IMR-90 (cell line): ENCODE results near the gene ERN1. TPM values are rescaled to one million over a fixed set of nuclear protein-coding genes. Genes with fewer than 3 reads are reported as not detected.

ENCODE experiments used
- ATAC-seq: fragments of 200-7000 bp; cut with Tn5 transposase; 2 replicates; pipeline ENCODE4 v1.9.1; 2020; ENCODE audit warnings: low read depth, mild to moderate bottlenecking, moderate library complexity
- Bru-seq: library from RNA; stranded (reverse); fragments of 400-500 nt; gene quantifications from one replicate; lab custom pipeline; 2021; lab: Mats Ljungman, UMichigan
- BruChase-seq, 2 experiments: library from RNA; stranded (reverse); fragments of 400-500 nt; gene quantifications; one replicate each; lab custom pipeline; 2021; lab: Mats Ljungman, UMichigan
- BruUV-seq: library from RNA; stranded (reverse); fragments of 400-500 nt; replicated peaks from 2 replicates; lab custom pipeline; 2021; lab: Mats Ljungman, UMichigan
- CTCF ChIA-PET: fragments of 300-600 bp; formaldehyde crosslinking; extraction: SDS; loops from one replicate; lab custom pipeline; 2021; ENCODE audit warnings: antibody characterized with exemption; lab: Yijun Ruan, JAX
- POLR2A ChIA-PET: fragments of 300-600 bp; sonication (Branson Sonifier 250); formaldehyde crosslinking; loops from one replicate; lab custom pipeline; 2022; ENCODE audit warnings: antibody characterized with exemption; ENCODE audit not compliant: unreplicated experiment; lab: Charles Lee
- DNase-seq: peaks from one replicate; pipeline ENCODE4 v3.0.0; 2013
- H2AFZ ChIP-seq: replicated peaks from 2 replicates; pipeline ENCODE3; 2013; ENCODE audit warnings: low read length, mild to moderate bottlenecking; ENCODE audit not compliant: poor library complexity
- H2AK5ac ChIP-seq: 2 replicates; pipeline ENCODE4 v1.6.1; 2013; ENCODE audit warnings: low read depth, low read length, inconsistent platforms
- H2AK9ac ChIP-seq: replicated peaks from 2 replicates; pipeline ENCODE3; 2013; ENCODE audit warnings: mild to moderate bottlenecking, low read depth, low read length, moderate library complexity; ENCODE audit not compliant: poor library complexity
- H2BK120ac ChIP-seq: 2 replicates; pipeline ENCODE4 v1.6.1; 2013; ENCODE audit warnings: low read depth, low read length, inconsistent platforms
- H2BK15ac ChIP-seq: 3 replicates; pipeline ENCODE4 v1.6.1; 2013; ENCODE audit warnings: low read depth, low read length, inconsistent platforms
- H2BK20ac ChIP-seq: 2 replicates; pipeline ENCODE4 v1.6.1; 2013; ENCODE audit warnings: low read depth, mild to moderate bottlenecking, inconsistent platforms, low read length, moderate library complexity
- H2BK5ac ChIP-seq: 2 replicates; pipeline ENCODE4 v1.6.1; 2013; ENCODE audit warnings: mild to moderate bottlenecking, low read depth, low read length, inconsistent platforms; ENCODE audit not compliant: poor library complexity, severe bottlenecking
- H3K14ac ChIP-seq: replicated peaks from 2 replicates; pipeline ENCODE4 v1.6.1; 2013; ENCODE audit warnings: low read depth, low read length, inconsistent platforms
- H3K18ac ChIP-seq: 2 replicates; pipeline ENCODE4 v1.6.1; 2013; ENCODE audit warnings: low read depth, low read length, control low read depth
- H3K23ac ChIP-seq: 2 replicates; pipeline ENCODE4 v1.6.1; 2013; ENCODE audit warnings: low read depth, low read length, inconsistent platforms
- H3K27ac ChIP-seq: 2 replicates; pipeline ENCODE4 v1.5.1; 2013; ENCODE audit warnings: mild to moderate bottlenecking, control low read depth, low read length; ENCODE audit not compliant: insufficient read depth
- H3K27me3 ChIP-seq: 2 replicates; pipeline ENCODE4 v1.6.1; 2013; ENCODE audit warnings: low read length; ENCODE audit not compliant: control insufficient read depth, insufficient read depth
- H3K36me3 ChIP-seq: 2 replicates; pipeline ENCODE4 v1.6.1; 2013; ENCODE audit warnings: low read length, mixed read lengths; ENCODE audit not compliant: control insufficient read depth, insufficient read depth
- H3K4ac ChIP-seq: 2 replicates; pipeline ENCODE4 v1.6.1; 2013; ENCODE audit warnings: low read depth, low read length, inconsistent platforms
- H3K4me1 ChIP-seq: 2 replicates; pipeline ENCODE4 v1.6.1; 2013; ENCODE audit warnings: low read length, mixed read lengths; ENCODE audit not compliant: control insufficient read depth, insufficient read depth
- H3K4me2 ChIP-seq: 2 replicates; pipeline ENCODE4 v1.6.1; 2013; ENCODE audit warnings: low read depth, mild to moderate bottlenecking, control low read depth, low read length, moderate library complexity
- H3K4me3 ChIP-seq: 2 replicates; pipeline ENCODE4 v1.5.1; 2013; ENCODE audit warnings: low read depth, mild to moderate bottlenecking, control low read depth, low read length, moderate library complexity; ENCODE audit not compliant: insufficient read depth
- H3K56ac ChIP-seq: 2 replicates; pipeline ENCODE4 v1.6.1; 2013; ENCODE audit warnings: low read length, inconsistent platforms; ENCODE audit not compliant: insufficient read depth; ENCODE audit errors: extremely low read depth
- H3K79me1 ChIP-seq, 2 experiments: 2 replicates each; pipeline ENCODE4 v1.6.1; 2013; ENCODE audit warnings: low read length in 2 of 2, inconsistent platforms in 1 of 2, low read depth in 1 of 2
- H3K9ac ChIP-seq: 2 replicates; pipeline ENCODE4 v1.6.1; 2013; ENCODE audit warnings: low read depth, low read length, control low read depth
- H3K9me1 ChIP-seq: 2 replicates; pipeline ENCODE4 v1.6.1; 2013; ENCODE audit warnings: low read length, inconsistent platforms; ENCODE audit not compliant: insufficient read depth
- H3K9me3 ChIP-seq: 2 replicates; pipeline ENCODE4 v1.6.1; 2013; ENCODE audit warnings: low read length; ENCODE audit not compliant: control insufficient read depth, insufficient read depth
- H4K20me1 ChIP-seq: 2 replicates; pipeline ENCODE4 v1.6.1; 2013; ENCODE audit warnings: low read length, inconsistent platforms; ENCODE audit not compliant: insufficient read depth
- H4K5ac ChIP-seq: 2 replicates; pipeline ENCODE4 v1.6.1; 2013; ENCODE audit warnings: mild to moderate bottlenecking, low read depth, low read length, control low read depth
- H4K8ac ChIP-seq, 2 experiments: 2 replicates each; pipeline ENCODE4 v1.6.1; 2013; ENCODE audit warnings: low read depth in 2 of 2, low read length in 2 of 2, control low read depth in 1 of 2, inconsistent platforms in 1 of 2
- H4K91ac ChIP-seq: 2 replicates; pipeline ENCODE4 v1.6.1; 2013; ENCODE audit warnings: low read depth, low read length, inconsistent platforms; ENCODE audit not compliant: insufficient read depth
- BHLHE40 ChIP-seq: fragments of 150-350 bp; IDR thresholded peaks from 2 replicates; pipeline ENCODE4 v1.6.1; 2016; ENCODE audit warnings: mild to moderate bottlenecking, low read depth, low read length
- CEBPB ChIP-seq: IDR thresholded peaks from 2 replicates; pipeline ENCODE4 v1.6.1; 2012; ENCODE audit warnings: low read depth, low read length, improper control_type of control experiment
- CHD1 ChIP-seq: IDR thresholded peaks from 2 replicates; pipeline ENCODE4 v1.6.1; 2012; ENCODE audit warnings: low read depth, low read length, improper control_type of control experiment
- FOS ChIP-seq: fragments of 150-350 bp; IDR thresholded peaks from 2 replicates; pipeline ENCODE4 v1.6.1; 2016; ENCODE audit warnings: low read depth, low read length
- MAFK ChIP-seq: IDR thresholded peaks from 2 replicates; pipeline ENCODE4 v1.6.1; 2012; ENCODE audit warnings: low read depth, low read length, improper control_type of control experiment
- MAZ ChIP-seq: IDR thresholded peaks from 2 replicates; pipeline ENCODE4 v1.6.1; 2012; ENCODE audit warnings: low read depth, mild to moderate bottlenecking, low read length, improper control_type of control experiment, moderate library complexity, borderline replicate concordance
- MXI1 ChIP-seq: IDR thresholded peaks from 2 replicates; pipeline ENCODE4 v1.6.1; 2012; ENCODE audit warnings: low read depth, mild to moderate bottlenecking, low read length, moderate library complexity, borderline replicate concordance
- NFE2L2 ChIP-seq: fragments of 150-350 bp; IDR thresholded peaks from 2 replicates; pipeline ENCODE4 v1.6.1; 2016; ENCODE audit warnings: low read depth, mild to moderate bottlenecking, low read length
- RAD21 ChIP-seq: IDR thresholded peaks from 2 replicates; pipeline ENCODE4 v1.6.1; 2012; ENCODE audit warnings: low read length, improper control_type of control experiment
- RCOR1 ChIP-seq: IDR thresholded peaks from 2 replicates; pipeline ENCODE4 v1.6.1; 2012; ENCODE audit warnings: mild to moderate bottlenecking, low read length, improper control_type of control experiment; ENCODE audit not compliant: insufficient replicate concordance
- RFX5 ChIP-seq: IDR thresholded peaks from 2 replicates; pipeline ENCODE4 v1.8.0; 2012; ENCODE audit warnings: low read depth, mild to moderate bottlenecking, low read length, moderate library complexity
- WGBS, 2 experiments: methylation state at CpG; one replicate each; pipeline versions ENCODE4 v1.1.5 to v1.1.7; 2013; ENCODE audit warnings: missing lambda C conversion rate in 2 of 2; ENCODE audit not compliant: insufficient read length in 1 of 2; ENCODE audit errors: extremely low coverage in 2 of 2; 5-methylcytosine and 5-hydroxymethylcytosine counted together
- dilution Hi-C: fragments of 300-500 bp; cut with HindIII; formaldehyde crosslinking; loops from one replicate; pipeline ENCODE4 v1.14.3; 2018; ENCODE audit warnings: low sequenced_read_pairs; ENCODE audit not compliant: unreplicated experiment
- in situ Hi-C: fragments of 300-500 bp; cut with MboI; formaldehyde crosslinking; loops from 3 replicates; pipeline ENCODE4 v1.14.3; 2019; ENCODE audit warnings: low sequenced_read_pairs, inconsistent platforms, mixed read lengths
- intact Hi-C: fragments of 100-400 bp; cut with micrococcal nuclease; formaldehyde crosslinking; loops from 2 replicates; pipeline ENCODE4 v1.10.0; 2022
- long read RNA-seq: library from polyadenylated mRNA; unstranded; transcript quantifications from one replicate; pipeline ENCODE4 v2.0.0, GENCODE V29; 2021; ENCODE audit not compliant: unreplicated experiment
- polyA plus RNA-seq, 3 experiments: library from polyadenylated mRNA; depleted of rRNA; stranded (reverse); fragments of >200 nt; gene quantifications; 2 replicates each; pipeline ENCODE4 v1.2.3, GENCODE V29; 2012; ENCODE audit warnings: low replicate concordance in 1 of 3
- total RNA-seq: library from RNA; depleted of rRNA; stranded (reverse); fragments of >200 nt; gene quantifications from 2 replicates; pipeline ENCODE4 v1.2.3, GENCODE V29; 2012; rRNA removed
- TF ChIP-seq, protein P1 (sequence below): fragments of 150-350 bp; IDR thresholded peaks from 2 replicates; pipeline ENCODE4 v1.6.1; 2017; ENCODE audit warnings: mild to moderate bottlenecking, antibody characterized with exemption, low read length, low read depth
- TF ChIP-seq, protein P2 (sequence below): fragments of 150-350 bp; IDR thresholded peaks from 2 replicates; pipeline ENCODE4 v1.6.1; 2016; ENCODE audit warnings: low read depth, mild to moderate bottlenecking, low read length, moderate library complexity, borderline replicate concordance

The ERN1 gene
- total RNA-seq (2.2 and 2.7 TPM in 2 replicates), polyA plus RNA-seq (2012; rRNA removed) (3.7 and 4.1 TPM in 2 replicates), Bru-seq, nascent RNA (percentile 69 among the genes with signal in this experiment), BruChase-seq, experiment 1, labeled RNA remaining after a 6-hour chase (percentile 60 among the genes with signal in this experiment), BruChase-seq, experiment 2, labeled RNA remaining after a 2-hour chase (percentile 61 among the genes with signal in this experiment)
- 3.2 and 3.4 TPM in 2 replicates for polyA plus RNA-seq (2012; cell fraction: cytosol; rRNA removed)
- polyA plus RNA-seq (2012; cell fraction: nucleus; rRNA removed; ENCODE audit: low replicate concordance): 7.5 and 10.9 TPM in 2 replicates
- long read RNA-seq, partial matches to known transcripts: 1 of 8 reads
- long read RNA-seq, other reads (novel, unspliced or antisense): 3 of 8 reads

GRCh38 chr17:64129765-64130558 lies at the start of gene ERN1:
Gene ERN1, minus strand, starts transcription at chr17:64130144. Its CDS starts 115 bp downstream, at chr17:64130029.
- CTCF ChIA-PET: interaction anchor here (0.5 to 2.6 kb wide), 7 partner anchors 67 to 211 kb away, joined by 3 to 11 read pairs (median 3); no protein-coding TSS in a partner anchor
- Histone ChIP-seq H2AK5ac (peak within 1 kb of the TSS; percentile 80), H3K4ac (peak within 1 kb of the TSS; percentile 82), H3K4me2 (peak within 1 kb of the TSS; percentile 83), H2BK5ac (peak within 1 kb of the TSS; percentile 80), H3K4me3 (peak within 1 kb of the TSS; percentile 88), H3K23ac (peak within 1 kb of the TSS; percentile 88), H3K9me3 (no peaks in the 10 kb centered on the region), H4K8ac (peak within 1 kb of the TSS; percentile 40 to 94), H3K27ac (peak within 1 kb of the TSS; percentile 70), H2BK20ac (peak within 1 kb of the TSS; percentile 62), H3K9ac (peak within 1 kb of the TSS; percentile 80), H3K79me1 (peaks cover 13 to 23% of the 10 kb centered on the region in 2 experiments), H3K9me1 (peaks cover 3% of the 10 kb centered on the region; the same call in 1 of the 2 replicates), H3K27me3 (no peaks in the 10 kb centered on the region), H4K91ac (peak within 1 kb of the TSS; percentile 68), H3K18ac (peak within 1 kb of the TSS; percentile 34), H3K4me1 (peaks cover 6% of the 10 kb centered on the region), H4K5ac (peak within 1 kb of the TSS; percentile 76), H4K20me1 (peaks cover 5% of the 10 kb centered on the region; the same call in 1 of the 2 replicates), H2BK15ac (peak within 1 kb of the TSS; percentile 13; the same call in 2 of the 3 replicates), H2BK120ac (peak within 1 kb of the TSS; percentile 27), H3K14ac (peak within 1 kb of the TSS; percentile 87), H3K36me3 (no peaks in the 10 kb centered on the region), H3K56ac (peak within 1 kb of the TSS; percentile 69), H2AFZ (peak within 1 kb of the TSS; percentile 98), H2AK9ac (peak within 1 kb of the TSS; percentile 93)
- no TSS peak for BruUV-seq
- 0% methylated on average over 51 of the region's 98 CpGs; no CpG with 5 or more reads in 1 of the 2 experiments for WGBS, 2 experiments
- intact Hi-C loops: loop anchor here (5.0 kb wide), 1 partner anchor 48 kb away; no protein-coding TSS in a partner anchor
- DNase-seq: peak; percentile 91
- POLR2A ChIA-PET: interaction anchor here (0.6 kb wide), 1 partner anchor 11 kb away, joined by 3 read pairs; no protein-coding TSS in a partner anchor
- dilution Hi-C loops: no loop called here
- in situ Hi-C loops: loop anchor here (5.0 kb wide), 3 partner anchors 63 to 213 kb away; partner anchors contain the start of gene GH1
- ATAC-seq: peak; percentile 93
- TF ChIP-seq MXI1: no peak; the same call in 1 of the 2 replicates
- TF ChIP-seq, protein P1, sequence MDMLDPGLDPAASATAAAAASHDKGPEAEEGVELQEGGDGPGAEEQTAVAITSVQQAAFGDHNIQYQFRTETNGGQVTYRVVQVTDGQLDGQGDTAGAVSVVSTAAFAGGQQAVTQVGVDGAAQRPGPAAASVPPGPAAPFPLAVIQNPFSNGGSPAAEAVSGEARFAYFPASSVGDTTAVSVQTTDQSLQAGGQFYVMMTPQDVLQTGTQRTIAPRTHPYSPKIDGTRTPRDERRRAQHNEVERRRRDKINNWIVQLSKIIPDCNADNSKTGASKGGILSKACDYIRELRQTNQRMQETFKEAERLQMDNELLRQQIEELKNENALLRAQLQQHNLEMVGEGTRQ: no peak
- TF ChIP-seq RAD21: no peak; the same call in none of the 2 replicates
- TF ChIP-seq NFE2L2: peak; percentile 10; the same call in 1 of the 2 replicates
- 0 out of 2 replicates have a peak, but pooled peaks have one; percentile 19 for TF ChIP-seq CHD1
- TF ChIP-seq MAFK: no peak
- no peak for TF ChIP-seq FOS
- no peak for TF ChIP-seq RFX5
- peak; percentile 73; the same call in 1 of the 2 replicates for TF ChIP-seq MAZ
- TF ChIP-seq BHLHE40: no peak
- TF ChIP-seq CEBPB: no peak
- TF ChIP-seq, protein P2, sequence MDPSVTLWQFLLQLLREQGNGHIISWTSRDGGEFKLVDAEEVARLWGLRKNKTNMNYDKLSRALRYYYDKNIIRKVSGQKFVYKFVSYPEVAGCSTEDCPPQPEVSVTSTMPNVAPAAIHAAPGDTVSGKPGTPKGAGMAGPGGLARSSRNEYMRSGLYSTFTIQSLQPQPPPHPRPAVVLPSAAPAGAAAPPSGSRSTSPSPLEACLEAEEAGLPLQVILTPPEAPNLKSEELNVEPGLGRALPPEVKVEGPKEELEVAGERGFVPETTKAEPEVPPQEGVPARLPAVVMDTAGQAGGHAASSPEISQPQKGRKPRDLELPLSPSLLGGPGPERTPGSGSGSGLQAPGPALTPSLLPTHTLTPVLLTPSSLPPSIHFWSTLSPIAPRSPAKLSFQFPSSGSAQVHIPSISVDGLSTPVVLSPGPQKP: no peak
- TF ChIP-seq RCOR1: no peak
